ENCODE results near the gene CIDEA.

DNA sequence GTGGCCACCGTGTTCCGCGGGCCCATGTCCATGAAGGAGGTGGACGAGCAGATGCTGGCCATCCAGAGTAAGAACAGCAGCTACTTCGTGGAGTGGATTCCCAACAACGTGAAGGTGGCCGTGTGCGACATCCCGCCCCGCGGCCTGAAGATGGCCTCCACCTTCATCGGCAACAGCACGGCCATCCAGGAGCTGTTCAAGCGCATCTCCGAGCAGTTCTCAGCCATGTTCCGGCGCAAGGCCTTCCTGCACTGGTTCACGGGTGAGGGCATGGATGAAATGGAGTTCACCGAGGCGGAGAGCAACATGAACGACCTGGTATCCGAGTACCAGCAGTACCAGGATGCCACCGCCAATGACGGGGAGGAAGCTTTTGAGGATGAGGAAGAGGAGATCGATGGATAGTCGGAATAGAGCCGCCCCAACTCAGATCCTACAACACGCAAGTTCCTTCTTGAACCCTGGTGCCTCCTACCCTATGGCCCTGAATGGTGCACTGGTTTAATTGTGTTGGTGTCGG, 71.6 kb downstream of the CIDEA start:
- TF ChIP-seq REST (IDR thresholded peaks at IDR 0.05; ENCODE audit: low read depth) (no peak), EP300 (IDR thresholded peaks at IDR 0.05; ENCODE audit: borderline replicate concordance) (no peak), YY1 (IDR thresholded peaks at IDR 0.05; ENCODE audit: low read depth) (no peak), RAD21 (IDR thresholded peaks at IDR 0.05; ENCODE audit: low read depth) (no peak), CREB1 (IDR thresholded peaks at IDR 0.05; ENCODE audit: low read depth) (no peak), CEBPB (IDR thresholded peaks at IDR 0.05) (no peak), ZBTB7A (IDR thresholded peaks at IDR 0.05; ENCODE audit: low read depth) (no peak), NFIC (IDR thresholded peaks at IDR 0.05) (no peak), FOXM1 (IDR thresholded peaks at IDR 0.05; ENCODE audit: borderline replicate concordance, low read depth) (no peak), TCF12 (IDR thresholded peaks at IDR 0.05; ENCODE audit: low read depth) (no peak), TAF1 (IDR thresholded peaks at IDR 0.05; ENCODE audit: low read depth) (no peak), TEAD4 (IDR thresholded peaks at IDR 0.05) (no peak), USF1 (IDR thresholded peaks at IDR 0.05) (no peak)
- TF ChIP-seq, protein P1, sequence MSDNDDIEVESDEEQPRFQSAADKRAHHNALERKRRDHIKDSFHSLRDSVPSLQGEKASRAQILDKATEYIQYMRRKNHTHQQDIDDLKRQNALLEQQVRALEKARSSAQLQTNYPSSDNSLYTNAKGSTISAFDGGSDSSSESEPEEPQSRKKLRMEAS (IDR thresholded peaks at IDR 0.05), result no peak
